Adrenal gland (tissue), 12 donors: ENCODE data around the gene IGF2R. TPM values are rescaled to one million over a fixed set of nuclear protein-coding genes. Genes with fewer than 3 reads are reported as not detected.

Experiments
- DNase-seq, 7 donors: peaks; one replicate each; pipeline ENCODE4 v3.0.0-alpha.2; 2019 to 2020
- H3K27ac ChIP-seq, 5 donors: fragments of 200-600 bp; sonication (generic) in 4 of 5; 1 replicate in 3 of 5; 2 replicates in 2 of 5; pipeline versions ENCODE4 v1.5.1 to v1.8.0; 2016 to 2020; ENCODE audit warnings: mild to moderate bottlenecking in 1 of 5
- H3K27me3 ChIP-seq: fragments of 200-600 bp; 2 replicates; pipeline ENCODE4 v1.8.0; 2021
- H3K36me3 ChIP-seq, 2 donors: fragments of 200-600 bp; replicated peaks in 1 of 2; 1 replicate in 1 of 2; 2 replicates in 1 of 2; pipeline versions ENCODE4 v1.5.1 to v1.8.0; 2018 to 2022
- H3K4me1 ChIP-seq, 2 donors: fragments of 200-600 bp; replicated peaks in 1 of 2; 1 replicate in 1 of 2; 2 replicates in 1 of 2; pipeline versions ENCODE4 v1.5.1 to v1.8.0; 2018 to 2021
- H3K4me3 ChIP-seq, 4 donors: fragments of 200-600 bp; sonication (generic) in 3 of 4; one replicate each; pipeline ENCODE4 v1.5.1; 2016 to 2018
- H3K9me3 ChIP-seq, 3 donors: fragments of 200-600 bp; sonication (generic) in 1 of 3; replicated peaks in 1 of 3; 1 replicate in 2 of 3; 2 replicates in 1 of 3; pipeline versions ENCODE4 v1.5.1 to v1.8.0; 2016 to 2021
- POLR2A ChIP-seq, 2 donors: fragments of 450-650 bp; IDR thresholded peaks; one replicate each; pipeline ENCODE4 v1.6.1; 2017; ENCODE audit warnings: antibody characterized with exemption in 2 of 2, mild to moderate bottlenecking in 2 of 2, moderate library complexity in 1 of 2
- WGBS, 4 donors: extraction: QIAGEN DNeasy Blood & Tissue Kit in 2 of 4; methylation state at CpG; one replicate each; pipeline versions ENCODE4 v1.1.5 to v1.1.7; 2013 to 2017; 5-methylcytosine and 5-hydroxymethylcytosine counted together
- intact Hi-C, 2 donors: fragments of 100-400 bp; cut with DNase I; formaldehyde crosslinking; loops; one replicate each; pipeline versions ENCODE4 v1.14.1 to v1.15.0; 2022 to 2023
- polyA plus RNA-seq, 3 donors: library from polyadenylated mRNA; stranded (reverse); fragments of 200-250 nt in 2 of 3; fragments of 350-450 nt in 1 of 3; fragmentation: Illumina TruSeq in 1 of 3; extraction: RNeasy Lipid Tissue Mini Kit (QIAGEN cat#74804) in 1 of 3; gene quantifications; one replicate each; pipeline ENCODE4 v1.2.3, GENCODE V29; 2013 to 2014
- total RNA-seq, 9 donors: library from RNA; depleted of rRNA in 4 of 9; stranded (reverse); fragments of >200 nt in 4 of 9; fragments of 120-200 nt in 1 of 9; fragmentation: NEBNext Ultra II Directional in 1 of 9; extraction: Animal tissue kit (Norgen Biotek cat#: 25700) in 1 of 9; gene quantifications; one replicate each; pipeline versions ENCODE4 v1.1.0 to v1.2.4, GENCODE V29; 2013 to 2023
- TF ChIP-seq, protein P1 (sequence below), 6 experiments: fragments of 450-650 bp in 4 of 6; fragments of 200-600 bp in 2 of 6; sonication (generic) in 1 of 6; IDR thresholded peaks; 1 replicate in 5 of 6; 2 replicates in 1 of 6; pipeline versions ENCODE4 v1.5.1 to v1.8.0; 2016 to 2021; ENCODE audit warnings: antibody characterized with exemption in 6 of 6, mild to moderate bottlenecking in 2 of 6, moderate library complexity in 1 of 6
- donor health status: healthy with polysubstance abuse.
- donor health status: Bipolar disorder and iron deficiency.
- donor health status: DM: yes; HTN: yes; CAD: no.
- donor health status: DM: no; HTN: no; CAD: no.
- donor health status: DM: no; HTN: no; CAD: no.
- donor health status: DM: yes; HTN: yes; CAD: no.

Gene IGF2R
- total and polyA plus RNA-seq, 12 donors, result 17.1 to 154 (median 89.8) TPM

DNA sequence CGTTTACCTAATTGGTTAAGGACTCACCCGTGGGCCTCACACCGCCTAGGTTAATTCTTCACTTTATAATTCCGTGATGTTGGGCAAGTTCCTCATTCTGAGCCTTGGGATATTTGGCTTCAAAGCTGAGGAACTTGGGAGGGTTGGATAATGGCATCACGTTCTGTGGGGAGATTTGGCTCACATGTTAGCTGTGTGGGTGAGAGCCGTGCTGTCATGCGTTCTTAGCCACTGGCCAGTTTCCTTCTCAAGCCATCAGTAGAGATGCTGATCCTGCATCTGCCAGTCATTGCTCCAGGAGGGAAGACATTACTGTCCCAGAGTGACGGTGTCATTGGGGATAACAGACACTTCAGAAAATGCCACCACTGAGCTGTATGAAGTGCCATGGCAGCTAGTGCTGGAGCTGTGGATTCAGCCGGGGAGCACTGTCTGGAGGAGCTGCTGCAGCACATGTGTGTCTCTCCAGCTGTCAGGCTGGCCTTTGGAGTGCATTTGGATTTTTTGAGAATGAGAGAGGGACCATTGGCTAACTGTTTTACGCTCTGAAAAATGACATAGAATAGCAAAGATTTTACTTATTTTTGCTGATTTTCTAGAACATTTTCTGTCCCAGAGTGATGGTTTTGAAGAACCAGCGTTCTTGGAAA, 16.5 kb downstream of the IGF2R start:
- TF ChIP-seq POLR2A (IDR thresholded peaks at IDR 0.05), result no peak
- TF ChIP-seq, protein P1, sequence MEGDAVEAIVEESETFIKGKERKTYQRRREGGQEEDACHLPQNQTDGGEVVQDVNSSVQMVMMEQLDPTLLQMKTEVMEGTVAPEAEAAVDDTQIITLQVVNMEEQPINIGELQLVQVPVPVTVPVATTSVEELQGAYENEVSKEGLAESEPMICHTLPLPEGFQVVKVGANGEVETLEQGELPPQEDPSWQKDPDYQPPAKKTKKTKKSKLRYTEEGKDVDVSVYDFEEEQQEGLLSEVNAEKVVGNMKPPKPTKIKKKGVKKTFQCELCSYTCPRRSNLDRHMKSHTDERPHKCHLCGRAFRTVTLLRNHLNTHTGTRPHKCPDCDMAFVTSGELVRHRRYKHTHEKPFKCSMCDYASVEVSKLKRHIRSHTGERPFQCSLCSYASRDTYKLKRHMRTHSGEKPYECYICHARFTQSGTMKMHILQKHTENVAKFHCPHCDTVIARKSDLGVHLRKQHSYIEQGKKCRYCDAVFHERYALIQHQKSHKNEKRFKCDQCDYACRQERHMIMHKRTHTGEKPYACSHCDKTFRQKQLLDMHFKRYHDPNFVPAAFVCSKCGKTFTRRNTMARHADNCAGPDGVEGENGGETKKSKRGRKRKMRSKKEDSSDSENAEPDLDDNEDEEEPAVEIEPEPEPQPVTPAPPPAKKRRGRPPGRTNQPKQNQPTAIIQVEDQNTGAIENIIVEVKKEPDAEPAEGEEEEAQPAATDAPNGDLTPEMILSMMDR (IDR thresholded peaks at IDR 0.05), result no peak
- peak overlapping the region in 2 of 5 donors; percentile 83 to 87 for H3K27ac ChIP-seq
- DNase-seq, result no peak
- H3K27me3 ChIP-seq, result no peaks in the 10 kb centered on the region
- no peaks in the 10 kb centered on the region for H3K36me3 ChIP-seq
- no peak overlapping the region for H3K4me3 ChIP-seq
- no peaks in the 10 kb centered on the region for H3K9me3 ChIP-seq
- intact Hi-C loops, result no loop called here
- peaks cover 55 to 95% of the 10 kb centered on the region in 2 donors for H3K4me1 ChIP-seq
- WGBS, 4 donors, result 80 to 89% (median 81%) methylated on average over 9 to 11 of the region's 11 CpGs

DNA sequence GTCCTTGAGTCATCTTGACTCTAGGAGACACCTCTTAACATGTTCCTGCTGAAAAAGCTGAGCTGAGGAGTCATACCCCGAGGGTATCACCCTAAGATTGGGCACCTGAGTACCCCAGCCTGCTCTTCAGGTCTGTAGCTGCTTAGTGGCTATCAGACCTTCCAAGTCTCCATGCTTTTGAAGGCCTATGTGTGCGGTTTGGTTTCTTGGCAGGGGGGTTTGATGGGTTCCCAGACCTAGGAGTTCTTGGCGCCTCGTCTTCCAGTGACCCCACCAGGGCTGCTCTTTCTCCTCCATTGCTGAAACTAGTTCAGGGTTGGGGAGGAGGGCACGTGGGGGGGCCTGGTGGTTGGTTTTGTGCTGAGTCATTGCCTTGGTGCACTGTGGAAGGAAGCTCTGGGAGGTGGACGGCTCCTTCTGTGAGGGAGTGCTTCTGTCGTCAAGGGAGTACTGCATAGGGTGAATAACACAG, 20.1 kb downstream of the IGF2R start:
- no peak for TF ChIP-seq POLR2A (IDR thresholded peaks at IDR 0.05)
- TF ChIP-seq, protein P1 (IDR thresholded peaks at IDR 0.05), result no peak
- Histone ChIP-seq H3K4me1 (peaks cover 23 to 64% of the 10 kb centered on the region in 2 donors), H3K27ac (peak overlapping the region in 3 of 5 donors; percentile 34 to 67 (median 48))

DNA sequence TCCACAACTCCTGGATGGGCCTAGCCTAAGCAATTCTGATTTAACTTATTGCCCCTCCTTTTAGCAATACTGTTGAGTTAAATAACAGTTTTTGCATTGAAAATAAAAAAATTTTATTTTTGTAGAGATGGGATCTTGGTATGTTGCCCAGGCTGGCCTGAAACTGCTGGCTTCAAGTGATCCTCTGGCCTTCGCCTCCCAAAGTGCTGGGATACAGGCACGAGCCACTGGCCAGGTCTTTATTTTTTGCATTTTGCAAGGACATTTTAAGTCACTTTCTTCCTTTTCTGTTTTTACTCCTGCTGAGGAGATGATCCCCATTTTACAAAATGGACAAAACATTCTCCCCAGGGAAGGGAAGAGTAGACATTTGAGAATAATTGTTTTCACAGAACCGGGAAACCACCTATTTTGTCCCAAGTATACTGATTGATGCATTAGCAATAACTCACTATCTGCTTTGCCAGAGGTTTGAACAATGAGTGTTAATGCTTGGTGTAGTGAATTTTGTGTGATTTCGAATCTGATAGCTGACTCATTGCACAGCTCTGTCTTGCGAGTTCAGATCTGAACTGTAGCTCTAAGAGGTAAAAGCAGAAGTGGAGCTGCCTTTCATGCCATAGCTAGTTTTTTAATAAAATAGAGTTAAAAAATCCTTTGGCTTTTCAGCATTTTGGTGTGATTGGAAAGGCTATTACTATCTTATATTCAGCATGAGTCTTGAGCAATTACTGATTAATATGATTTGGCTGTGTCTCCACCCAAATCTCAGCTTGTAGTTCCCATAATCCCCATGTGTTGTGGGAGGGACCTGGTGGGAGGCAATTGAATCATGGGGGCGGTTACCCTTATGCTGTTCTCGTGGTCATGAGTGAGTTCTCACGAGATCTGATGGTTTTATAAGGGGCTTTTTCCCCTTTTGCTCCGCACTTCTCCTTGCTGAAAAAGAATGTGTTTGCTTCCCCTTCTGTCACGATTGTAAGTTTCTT, 20.9 kb downstream of the IGF2R start:
- Histone ChIP-seq H3K9me3 (no peaks in the 10 kb centered on the region), H3K27me3 (no peaks in the 10 kb centered on the region), H3K4me3 (no peak overlapping the region), H3K27ac (peak overlapping the region in 3 of 5 donors; percentile 38 to 67 (median 48)), H3K4me1 (peaks cover 18 to 56% of the 10 kb centered on the region in 2 donors), H3K36me3 (peaks cover 0 to 10% of the 10 kb centered on the region in 2 donors)
- TF ChIP-seq, protein P1 (IDR thresholded peaks at IDR 0.05), result no peak
- TF ChIP-seq POLR2A (IDR thresholded peaks at IDR 0.05), result no peak
- 50 to 58% (median 55%) methylated on average over 10 of the region's 10 CpGs for whole genome bisulfite sequencing, 4 donors
- DNase-seq, result peak in 1 of 7 donors; percentile 49
- intact Hi-C loops, result no loop called here

More for the DNA sequence above, 20.1 kb downstream of the IGF2R start:
- WGBS, 4 donors, result 51 to 64% (median 62%) methylated on average over 4 to 7 of the region's 7 CpGs
- H3K27me3 ChIP-seq, result no peaks in the 10 kb centered on the region
- no peak overlapping the region for H3K4me3 ChIP-seq
- H3K9me3 ChIP-seq, result no peaks in the 10 kb centered on the region
- intact Hi-C loops, result no loop called here
- no peak for DNase-seq
- H3K36me3 ChIP-seq, result peaks cover 0 to 10% of the 10 kb centered on the region in 2 donors

DNA sequence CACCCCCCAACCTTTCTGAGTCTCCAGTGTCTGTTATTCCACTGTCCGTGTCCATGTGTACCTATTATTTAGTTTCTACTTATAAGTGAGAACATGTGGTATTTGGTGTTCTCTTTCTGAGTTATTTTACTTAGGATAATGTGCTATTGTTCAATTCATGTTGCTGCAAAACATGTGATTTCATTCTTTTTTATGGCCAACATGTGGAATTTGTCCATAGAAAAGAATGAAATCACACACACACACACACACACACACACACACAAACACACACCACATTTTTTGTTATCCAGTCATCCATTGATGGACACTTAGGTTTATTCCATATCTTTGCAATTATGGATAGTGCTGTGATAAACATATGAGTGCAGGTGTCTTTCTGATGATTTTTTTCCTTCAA, 23.5 kb downstream of the IGF2R start:
- TF ChIP-seq POLR2A (IDR thresholded peaks at IDR 0.05), result no peak
- TF ChIP-seq, protein P1 (IDR thresholded peaks at IDR 0.05), result no peak
- intact Hi-C loops, result no loop called here
- Histone ChIP-seq H3K9me3 (peaks cover 0 to 5% (median 0%) of the 10 kb centered on the region in 3 donors), H3K36me3 (peaks cover 0 to 10% of the 10 kb centered on the region in 2 donors), H3K27ac (no peak overlapping the region), H3K4me1 (peaks cover 18 to 33% of the 10 kb centered on the region in 2 donors), H3K4me3 (no peak overlapping the region), H3K27me3 (no peaks in the 10 kb centered on the region)
- 92 to 97% (median 97%) methylated on average over 1 of the region's 1 CpG for WGBS, 4 donors
- no peak for DNase-seq
